OCI-LY7 (cell line): Measurements from ENCODE around the gene MDC1. TPM values are rescaled to one million over a fixed set of nuclear protein-coding genes. Genes with fewer than 3 reads are reported as not detected.

Experiments used
- BruUV-seq: library from RNA; stranded (reverse); fragments of 400-500 nt; replicated peaks from 2 replicates; lab custom pipeline; 2021; lab: Mats Ljungman, UMichigan
- CTCF ChIA-PET: fragments of 300-600 bp; sonication (Branson Sonifier 250); formaldehyde crosslinking; loops from one replicate; lab custom pipeline; 2022; ENCODE audit warnings: antibody characterized with exemption; ENCODE audit not compliant: unreplicated experiment; lab: Charles Lee
- POLR2A ChIA-PET: fragments of 300-600 bp; sonication (Branson Sonifier 250); formaldehyde crosslinking; loops from one replicate; lab custom pipeline; 2022; ENCODE audit warnings: antibody characterized with exemption; lab: Charles Lee
- DNase-seq: peaks from one replicate; pipeline ENCODE4 v3.0.0-alpha.2; 2015; ENCODE audit warnings: low spot score
- H2AFZ ChIP-seq: fragments of 200-600 bp; sonication (generic), shearing (Covaris generic); 2 replicates; pipeline ENCODE4 v1.6.1; 2014; ENCODE audit warnings: mild to moderate bottlenecking, antibody characterized with exemption, low read length, moderate library complexity
- H3K27ac ChIP-seq: fragments of 200-600 bp; sonication (generic); 2 replicates; pipeline ENCODE4 v1.5.1; 2014; ENCODE audit warnings: mixed run types, low read depth, mild to moderate bottlenecking, moderate library complexity, low read length, inconsistent platforms; ENCODE audit not compliant: poor library complexity, severe bottlenecking
- H3K36me3 ChIP-seq: fragments of 200-600 bp; sonication (generic); 2 replicates; pipeline ENCODE4 v1.6.1; 2014; ENCODE audit warnings: mild to moderate bottlenecking, antibody characterized with exemption, low read length, moderate library complexity, mixed read lengths; ENCODE audit not compliant: insufficient read depth
- H3K4me1 ChIP-seq: fragments of 200-600 bp; sonication (generic); 2 replicates; pipeline ENCODE4 v1.5.1; 2014; ENCODE audit warnings: mild to moderate bottlenecking, low read length; ENCODE audit not compliant: insufficient read depth, poor library complexity, severe bottlenecking
- H3K4me2 ChIP-seq: fragments of 200-600 bp; sonication (generic); 2 replicates; pipeline ENCODE4 v1.6.1; 2014; ENCODE audit warnings: mild to moderate bottlenecking, low read length
- H3K4me3 ChIP-seq: fragments of 200-600 bp; sonication (generic); 2 replicates; pipeline ENCODE4 v1.5.1; 2014; ENCODE audit warnings: mild to moderate bottlenecking, low read depth, low read length; ENCODE audit not compliant: poor library complexity, severe bottlenecking
- H3K79me2 ChIP-seq: fragments of 200-600 bp; sonication (generic); 2 replicates; pipeline ENCODE4 v1.6.1; 2016; ENCODE audit warnings: low read depth, mild to moderate bottlenecking, low read length, moderate library complexity, mixed read lengths; ENCODE audit not compliant: insufficient read depth
- H3K9me2 ChIP-seq: fragments of 200-600 bp; sonication (generic); 2 replicates; pipeline ENCODE4 v1.6.1; 2016; ENCODE audit warnings: mild to moderate bottlenecking, low read length, mixed read lengths; ENCODE audit not compliant: insufficient read depth
- H3K9me3 ChIP-seq: fragments of 200-600 bp; sonication (generic); 2 replicates; pipeline ENCODE4 v1.6.1; 2014; ENCODE audit warnings: mild to moderate bottlenecking, mixed run types, low read length, mixed read lengths
- H4K20me1 ChIP-seq: fragments of 200-600 bp; sonication (generic); 2 replicates; pipeline ENCODE4 v1.6.1; 2014; ENCODE audit warnings: mild to moderate bottlenecking, antibody characterized with exemption, low read length, moderate library complexity, mixed read lengths; ENCODE audit not compliant: insufficient read depth
- EZH2phosphoT487 ChIP-seq: fragments of 200-600 bp; sonication (generic); IDR thresholded peaks from 2 replicates; pipeline ENCODE4 v1.6.1; 2018; ENCODE audit warnings: low read depth, borderline replicate concordance, mild to moderate bottlenecking, mixed run types, antibody characterized with exemption, low read length, moderate library complexity, mixed read lengths
- intact Hi-C: fragments of 100-400 bp; cut with micrococcal nuclease; formaldehyde crosslinking; loops from one replicate; pipeline ENCODE4 v1.10.0; 2022; ENCODE audit not compliant: unreplicated experiment
- total RNA-seq, 2 experiments: library from RNA; depleted of rRNA in 1 of 2; stranded (reverse); fragments of >200 nt in 1 of 2; shearing (Covaris generic) in 1 of 2; gene quantifications; 2 replicates each; pipeline ENCODE4 v1.2.3, GENCODE V29; 2014 to 2022
- TF ChIP-seq, protein P1 (sequence below): fragments of 200-600 bp; sonication (generic); conservative IDR thresholded peaks from 2 replicates; pipeline ENCODE4 v1.5.1; 2014; ENCODE audit warnings: mild to moderate bottlenecking, antibody characterized with exemption, low read length, moderate library complexity, mixed read lengths

MDC1 gene
- total RNA-seq, 2 experiments from 2014 or later, result 41.6 to 107 TPM

GRCh38 chr6:30726506-30727413 is 9.7 kb upstream of the MDC1 start:
- no peak overlapping the region for H2AFZ ChIP-seq
- peak overlapping the region; percentile 13 for H3K27ac ChIP-seq
- peaks cover 79% of the 10 kb centered on the region for H3K36me3 ChIP-seq
- no peaks in the 10 kb centered on the region for H3K9me3 ChIP-seq
- H3K4me1 ChIP-seq, result peaks cover 62% of the 10 kb centered on the region
- no peaks in the 10 kb centered on the region for H3K9me2 ChIP-seq
- BruUV-seq, result no TSS peak
- TF ChIP-seq EZH2phosphoT487, result no peak
- TF ChIP-seq, protein P1, sequence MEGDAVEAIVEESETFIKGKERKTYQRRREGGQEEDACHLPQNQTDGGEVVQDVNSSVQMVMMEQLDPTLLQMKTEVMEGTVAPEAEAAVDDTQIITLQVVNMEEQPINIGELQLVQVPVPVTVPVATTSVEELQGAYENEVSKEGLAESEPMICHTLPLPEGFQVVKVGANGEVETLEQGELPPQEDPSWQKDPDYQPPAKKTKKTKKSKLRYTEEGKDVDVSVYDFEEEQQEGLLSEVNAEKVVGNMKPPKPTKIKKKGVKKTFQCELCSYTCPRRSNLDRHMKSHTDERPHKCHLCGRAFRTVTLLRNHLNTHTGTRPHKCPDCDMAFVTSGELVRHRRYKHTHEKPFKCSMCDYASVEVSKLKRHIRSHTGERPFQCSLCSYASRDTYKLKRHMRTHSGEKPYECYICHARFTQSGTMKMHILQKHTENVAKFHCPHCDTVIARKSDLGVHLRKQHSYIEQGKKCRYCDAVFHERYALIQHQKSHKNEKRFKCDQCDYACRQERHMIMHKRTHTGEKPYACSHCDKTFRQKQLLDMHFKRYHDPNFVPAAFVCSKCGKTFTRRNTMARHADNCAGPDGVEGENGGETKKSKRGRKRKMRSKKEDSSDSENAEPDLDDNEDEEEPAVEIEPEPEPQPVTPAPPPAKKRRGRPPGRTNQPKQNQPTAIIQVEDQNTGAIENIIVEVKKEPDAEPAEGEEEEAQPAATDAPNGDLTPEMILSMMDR, result no peak
- H3K4me3 ChIP-seq, result no peak overlapping the region
- ChIA-PET POLR2A (interaction anchor here (0.7 to 1.7 kb wide), 5 partner anchors 11 to 109 kb away, joined by 3 to 6 read pairs (median 3); partner anchors contain the start of gene MRPS18B), CTCF (interaction anchor here (0.6 kb wide), 1 partner anchor 74 kb away, joined by 5 read pairs; no protein-coding TSS in a partner anchor)
- DNase-seq, result no peak
- intact Hi-C loops, result no loop called here
- H3K4me2 ChIP-seq, result no peak overlapping the region
- peaks cover 35% of the 10 kb centered on the region for H4K20me1 ChIP-seq
- H3K79me2 ChIP-seq, result peaks cover 42% of the 10 kb centered on the region

- CTCF ChIA-PET, result interaction anchor here (0.6 kb wide), 1 partner anchor 75 kb away, joined by 5 read pairs; no protein-coding TSS in a partner anchor
- H3K79me2 ChIP-seq, result peaks cover 50% of the 10 kb centered on the region
- BruUV-seq, result no TSS peak
- POLR2A ChIA-PET, result interaction anchor here (1.7 kb wide), 1 partner anchor 34 kb away, joined by 6 read pairs; no protein-coding TSS in a partner anchor
- intact Hi-C loops, result no loop called here
- peak; percentile 38 for DNase-seq
- no peak for TF ChIP-seq EZH2phosphoT487
- TF ChIP-seq, protein P1, result no peak
- no peaks in the 10 kb centered on the region for H3K9me2 ChIP-seq
- H3K27ac ChIP-seq, result peak overlapping the region; percentile 32
- H3K9me3 ChIP-seq, result no peaks in the 10 kb centered on the region
- peaks cover 35% of the 10 kb centered on the region for H4K20me1 ChIP-seq
- H3K4me1 ChIP-seq, result peaks cover 53% of the 10 kb centered on the region
- H3K4me2 ChIP-seq, result peak overlapping the region; percentile 95; the same call in 1 of the 2 replicates
- H3K4me3 ChIP-seq, result no peak overlapping the region
- no peak overlapping the region for H2AFZ ChIP-seq
- peaks cover 86% of the 10 kb centered on the region for H3K36me3 ChIP-seq
Observed at GRCh38 chr6:30725713-30726505, 8.8 kb upstream of the MDC1 start.
